OCI-LY7 (cell line): Measurements from ENCODE around the gene CDCA4. TPM values are rescaled to one million over a fixed set of nuclear protein-coding genes. Genes with fewer than 3 reads are reported as not detected.

ENCODE experiments used
- BruUV-seq: library from RNA; stranded (reverse); fragments of 400-500 nt; replicated peaks from 2 replicates; lab custom pipeline; 2021; lab: Mats Ljungman, UMichigan
- CTCF ChIA-PET: fragments of 300-600 bp; sonication (Branson Sonifier 250); formaldehyde crosslinking; loops from one replicate; lab custom pipeline; 2022; ENCODE audit warnings: antibody characterized with exemption; ENCODE audit not compliant: unreplicated experiment; lab: Charles Lee
- POLR2A ChIA-PET: fragments of 300-600 bp; sonication (Branson Sonifier 250); formaldehyde crosslinking; loops from one replicate; lab custom pipeline; 2022; ENCODE audit warnings: antibody characterized with exemption; lab: Charles Lee
- DNase-seq: peaks from one replicate; pipeline ENCODE4 v3.0.0-alpha.2; 2015; ENCODE audit warnings: low spot score
- H2AFZ ChIP-seq: fragments of 200-600 bp; sonication (generic), shearing (Covaris generic); 2 replicates; pipeline ENCODE4 v1.6.1; 2014; ENCODE audit warnings: mild to moderate bottlenecking, antibody characterized with exemption, low read length, moderate library complexity
- H3K27ac ChIP-seq: fragments of 200-600 bp; sonication (generic); 2 replicates; pipeline ENCODE4 v1.5.1; 2014; ENCODE audit warnings: mixed run types, low read depth, mild to moderate bottlenecking, moderate library complexity, low read length, inconsistent platforms; ENCODE audit not compliant: poor library complexity, severe bottlenecking
- H3K36me3 ChIP-seq: fragments of 200-600 bp; sonication (generic); 2 replicates; pipeline ENCODE4 v1.6.1; 2014; ENCODE audit warnings: mild to moderate bottlenecking, antibody characterized with exemption, low read length, moderate library complexity, mixed read lengths; ENCODE audit not compliant: insufficient read depth
- H3K4me1 ChIP-seq: fragments of 200-600 bp; sonication (generic); 2 replicates; pipeline ENCODE4 v1.5.1; 2014; ENCODE audit warnings: mild to moderate bottlenecking, low read length; ENCODE audit not compliant: insufficient read depth, poor library complexity, severe bottlenecking
- H3K4me2 ChIP-seq: fragments of 200-600 bp; sonication (generic); 2 replicates; pipeline ENCODE4 v1.6.1; 2014; ENCODE audit warnings: mild to moderate bottlenecking, low read length
- H3K4me3 ChIP-seq: fragments of 200-600 bp; sonication (generic); 2 replicates; pipeline ENCODE4 v1.5.1; 2014; ENCODE audit warnings: mild to moderate bottlenecking, low read depth, low read length; ENCODE audit not compliant: poor library complexity, severe bottlenecking
- H3K79me2 ChIP-seq: fragments of 200-600 bp; sonication (generic); 2 replicates; pipeline ENCODE4 v1.6.1; 2016; ENCODE audit warnings: low read depth, mild to moderate bottlenecking, low read length, moderate library complexity, mixed read lengths; ENCODE audit not compliant: insufficient read depth
- H3K9me2 ChIP-seq: fragments of 200-600 bp; sonication (generic); 2 replicates; pipeline ENCODE4 v1.6.1; 2016; ENCODE audit warnings: mild to moderate bottlenecking, low read length, mixed read lengths; ENCODE audit not compliant: insufficient read depth
- H3K9me3 ChIP-seq: fragments of 200-600 bp; sonication (generic); 2 replicates; pipeline ENCODE4 v1.6.1; 2014; ENCODE audit warnings: mild to moderate bottlenecking, mixed run types, low read length, mixed read lengths
- H4K20me1 ChIP-seq: fragments of 200-600 bp; sonication (generic); 2 replicates; pipeline ENCODE4 v1.6.1; 2014; ENCODE audit warnings: mild to moderate bottlenecking, antibody characterized with exemption, low read length, moderate library complexity, mixed read lengths; ENCODE audit not compliant: insufficient read depth
- CTCF ChIP-seq: fragments of 200-600 bp; sonication (generic); conservative IDR thresholded peaks from 2 replicates; pipeline ENCODE4 v1.5.1; 2014; ENCODE audit warnings: mild to moderate bottlenecking, antibody characterized with exemption, low read length, moderate library complexity, mixed read lengths
- EZH2phosphoT487 ChIP-seq: fragments of 200-600 bp; sonication (generic); IDR thresholded peaks from 2 replicates; pipeline ENCODE4 v1.6.1; 2018; ENCODE audit warnings: low read depth, borderline replicate concordance, mild to moderate bottlenecking, mixed run types, antibody characterized with exemption, low read length, moderate library complexity, mixed read lengths
- intact Hi-C: fragments of 100-400 bp; cut with micrococcal nuclease; formaldehyde crosslinking; loops from one replicate; pipeline ENCODE4 v1.10.0; 2022; ENCODE audit not compliant: unreplicated experiment
- total RNA-seq, 2 experiments: library from RNA; depleted of rRNA in 1 of 2; stranded (reverse); fragments of >200 nt in 1 of 2; shearing (Covaris generic) in 1 of 2; gene quantifications; 2 replicates each; pipeline ENCODE4 v1.2.3, GENCODE V29; 2014 to 2022

Gene CDCA4
- total RNA-seq, 2 experiments from 2014 or later = 74.0 to 109 TPM

GRCh38 chr14:104996483-104996882, 24.4 kb downstream of the CDCA4 start:
- no peak for TF ChIP-seq EZH2phosphoT487
- no peak for TF ChIP-seq CTCF
- Histone ChIP-seq H3K79me2 (no peaks in the 10 kb centered on the region), H3K9me3 (no peaks in the 10 kb centered on the region), H3K4me1 (peaks cover 4% of the 10 kb centered on the region), H3K4me2 (no peak overlapping the region), H3K4me3 (no peak overlapping the region), H3K9me2 (no peaks in the 10 kb centered on the region), H4K20me1 (no peaks in the 10 kb centered on the region; the same call in 1 of the 2 replicates), H3K36me3 (peaks cover 17% of the 10 kb centered on the region), H3K27ac (no peak overlapping the region), H2AFZ (no peak overlapping the region)
- intact Hi-C loops = no loop called here
- DNase-seq = no peak
- ChIA-PET POLR2A (interaction anchor here (0.6 kb wide), 1 partner anchor 10 kb away, joined by 3 read pairs; no protein-coding TSS in a partner anchor), CTCF (no interaction called here)
- no TSS peak for BruUV-seq

DNA sequence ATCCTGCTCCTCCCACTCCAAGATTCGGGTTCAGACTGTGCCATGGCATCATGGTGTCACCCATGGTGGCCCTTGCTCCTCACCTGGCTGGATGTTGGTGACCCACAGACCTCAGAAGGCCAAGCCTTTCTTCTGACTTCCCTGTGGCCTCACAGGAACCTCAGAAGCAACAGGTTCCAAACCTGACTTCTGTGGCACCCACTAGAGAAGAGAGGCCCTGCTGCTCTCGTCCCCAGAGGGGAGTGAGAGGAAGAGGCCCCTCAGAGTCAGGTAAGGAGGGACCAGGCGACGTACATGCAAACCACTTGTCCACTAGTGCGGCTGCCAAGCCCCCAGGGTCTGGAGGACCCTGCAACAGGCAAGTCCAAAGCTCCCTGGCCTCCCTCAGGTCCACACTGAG, 24.9 kb downstream of the CDCA4 start:
- CTCF ChIA-PET = no interaction called here
- no peaks in the 10 kb centered on the region; the same call in 1 of the 2 replicates for H4K20me1 ChIP-seq
- no peak overlapping the region for H3K4me3 ChIP-seq
- no peak for DNase-seq
- no peaks in the 10 kb centered on the region for H3K9me2 ChIP-seq
- no peak overlapping the region for H3K27ac ChIP-seq
- no peak overlapping the region for H3K4me2 ChIP-seq
- peaks cover 4% of the 10 kb centered on the region for H3K4me1 ChIP-seq
- POLR2A ChIA-PET = no interaction called here
- TF ChIP-seq EZH2phosphoT487 (no peak), CTCF (no peak)
- H3K36me3 ChIP-seq = peaks cover 17% of the 10 kb centered on the region
- no TSS peak for BruUV-seq
- H3K9me3 ChIP-seq = no peaks in the 10 kb centered on the region
- no peak overlapping the region for H2AFZ ChIP-seq
- intact Hi-C loops = no loop called here
- H3K79me2 ChIP-seq = no peaks in the 10 kb centered on the region

DNA sequence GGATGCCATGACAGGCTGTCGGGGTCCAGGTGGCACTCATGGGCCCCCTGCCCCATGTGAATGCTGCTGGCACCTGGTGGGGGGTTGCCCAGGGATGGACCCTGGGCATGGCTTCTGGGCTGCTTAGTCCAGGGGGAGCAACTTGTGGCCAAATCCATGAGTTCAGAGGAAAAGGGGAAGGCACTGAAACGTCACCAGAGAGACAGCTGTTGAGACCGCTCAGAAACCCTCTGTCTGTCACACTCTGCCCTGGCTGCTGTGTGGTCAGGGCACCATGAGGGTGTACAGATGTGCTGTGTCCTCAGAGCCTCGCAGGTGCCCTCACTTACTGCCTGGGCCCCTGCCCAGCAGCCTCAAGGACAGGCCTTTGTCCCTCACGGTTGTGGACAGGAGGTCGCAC, 25.9 kb downstream of the CDCA4 start:
- Histone ChIP-seq H3K36me3 (peaks cover 16% of the 10 kb centered on the region), H2AFZ (no peak overlapping the region), H3K4me2 (no peak overlapping the region), H3K79me2 (no peaks in the 10 kb centered on the region), H3K9me3 (no peaks in the 10 kb centered on the region), H3K4me1 (peaks cover 4% of the 10 kb centered on the region), H3K9me2 (no peaks in the 10 kb centered on the region), H3K4me3 (no peak overlapping the region), H3K27ac (no peak overlapping the region), H4K20me1 (no peaks in the 10 kb centered on the region; the same call in 1 of the 2 replicates)
- intact Hi-C loops = no loop called here
- DNase-seq = no peak
- ChIA-PET POLR2A (no interaction called here), CTCF (no interaction called here)
- TF ChIP-seq CTCF (no peak), EZH2phosphoT487 (no peak)
- BruUV-seq = no TSS peak
